Measurements from ENCODE around the gene BRD9. TPM values are rescaled to one million over a fixed set of nuclear protein-coding genes. Genes with fewer than 3 reads are reported as not detected.
A peak's percentile ranks its signal among the peaks of the same experiment; 100 is the strongest.

The BRD9 gene
- total RNA-seq, 2 experiments from 2014 or later: 46.6 to 51.7 TPM

GRCh38 chr5:902129-902916 lies 9.7 kb upstream of the BRD9 start:
- ChIA-PET CTCF (interaction anchor here (1.1 to 4.7 kb wide), 7 partner anchors 9 to 272 kb away, joined by 3 to 25 read pairs (median 4); partner anchors contain the start of genes BRD9 and TRIP13), POLR2A (interaction anchor here (1.4 kb wide), 1 partner anchor 10 kb away, joined by 3 read pairs; no protein-coding TSS in a partner anchor)
- no peak for TF ChIP-seq CTCF (IDR thresholded peaks at IDR 0.05)
- Mint-ChIP-seq H3K4me3 (no peak overlapping the region), H3K9me3 (no peaks in the 10 kb centered on the region), H3K36me3 (ENCODE audit: low read depth) (peaks cover 28% of the 10 kb centered on the region), H3K27ac (no peak overlapping the region), H3K4me1 (ENCODE audit: low read depth) (no peaks in the 10 kb centered on the region), H3K27me3 (no peaks in the 10 kb centered on the region)
- ATAC-seq (no peak), DNase-seq (no peak)
- intact Hi-C loops (cut with micrococcal nuclease): loop anchor here (5.0 kb wide), 1 partner anchor 230 kb away; no protein-coding TSS in a partner anchor

GRCh38 chr5:900781-901180 lies 8.2 kb upstream of the BRD9 start:
- TF ChIP-seq CTCF (IDR thresholded peaks at IDR 0.05): no peak
- Mint-ChIP-seq H3K4me3 (no peak overlapping the region), H3K27me3 (no peaks in the 10 kb centered on the region), H3K4me1 (ENCODE audit: low read depth) (no peaks in the 10 kb centered on the region), H3K9me3 (no peaks in the 10 kb centered on the region), H3K36me3 (ENCODE audit: low read depth) (peaks cover 34% of the 10 kb centered on the region), H3K27ac (no peak overlapping the region)
- intact Hi-C loops (cut with micrococcal nuclease): loop anchor here (5.0 kb wide), 1 partner anchor 228 kb away; no protein-coding TSS in a partner anchor
- DNase-seq: no peak
- no peak for ATAC-seq
- CTCF ChIA-PET: interaction anchor here (0.8 to 2.0 kb wide), 4 partner anchors 26 to 274 kb away, joined by 3 to 7 read pairs (median 4); no protein-coding TSS in a partner anchor
- POLR2A ChIA-PET: interaction anchor here (1.4 kb wide), 1 partner anchor 11 kb away, joined by 3 read pairs; no protein-coding TSS in a partner anchor

- H3K4me3 Mint-ChIP-seq: peak overlapping the region; percentile 87
- CTCF ChIA-PET: interaction anchor here (1.0 to 4.3 kb wide), 2 partner anchors 10 to 30 kb away, joined by 3 to 25 read pairs; no protein-coding TSS in a partner anchor
- POLR2A ChIA-PET: interaction anchor here (0.6 to 1.4 kb wide), 5 partner anchors 12 to 446 kb away, joined by 3 to 5 read pairs (median 3); no protein-coding TSS in a partner anchor
- DNase-seq (no peak), ATAC-seq (no peak)
- H3K27me3 Mint-ChIP-seq: no peaks in the 10 kb centered on the region
- no peak for TF ChIP-seq CTCF (IDR thresholded peaks at IDR 0.05)
- intact Hi-C loops (cut with micrococcal nuclease): no loop called here
- H3K27ac Mint-ChIP-seq: peak overlapping the region; percentile 50
- no peaks in the 10 kb centered on the region for H3K9me3 Mint-ChIP-seq
- H3K4me1 Mint-ChIP-seq (ENCODE audit: low read depth): peaks cover 26% of the 10 kb centered on the region
- peaks cover 57% of the 10 kb centered on the region for H3K36me3 Mint-ChIP-seq (ENCODE audit: low read depth)
These were observed 1.1 kb upstream of the BRD9 start for GRCh38 chr5:893711-894110.

GRCh38 chr5:893137-893506 lies 521 bp upstream of the BRD9 start:
- DNase-seq (peak; percentile 12), ATAC-seq (peak; percentile 28)
- H3K27me3 Mint-ChIP-seq: no peaks in the 10 kb centered on the region
- peaks cover 32% of the 10 kb centered on the region for H3K4me1 Mint-ChIP-seq (ENCODE audit: low read depth)
- intact Hi-C loops (cut with micrococcal nuclease): no loop called here
- ChIA-PET CTCF (interaction anchor here (0.6 to 4.3 kb wide), 4 partner anchors 11 to 279 kb away, joined by 3 to 25 read pairs (median 3); no protein-coding TSS in a partner anchor), POLR2A (interaction anchor here (0.6 to 1.3 kb wide), 8 partner anchors 10 to 446 kb away, joined by 3 to 5 read pairs (median 4); no protein-coding TSS in a partner anchor)
- peaks cover 63% of the 10 kb centered on the region for H3K36me3 Mint-ChIP-seq (ENCODE audit: low read depth)
- H3K27ac Mint-ChIP-seq: peak overlapping the region; percentile 50
- H3K4me3 Mint-ChIP-seq: peak overlapping the region; percentile 87
- H3K9me3 Mint-ChIP-seq: no peaks in the 10 kb centered on the region
- no peak for TF ChIP-seq CTCF (IDR thresholded peaks at IDR 0.05)

All from activated CD8-positive, alpha-beta T cell treated with anti-CD3 and anti-CD28 coated beads for 36 hours (primary cell).